GM21723 (cell line): ENCODE data around the gene HTATIP2.
"Not testable (repeated sequence)": the region's sequence is repeated elsewhere in the genome, so short reads cannot be mapped to it uniquely, and the experiment has no call there.

Experiments
- ATAC-seq: cut with Tn5 transposase; IDR thresholded peaks from one replicate; pipeline ENCODE4 v1.9.1; 2021; ENCODE audit warnings: mild to moderate bottlenecking, moderate library complexity; ENCODE audit not compliant: unreplicated experiment

The HTATIP2 gene

DNA sequence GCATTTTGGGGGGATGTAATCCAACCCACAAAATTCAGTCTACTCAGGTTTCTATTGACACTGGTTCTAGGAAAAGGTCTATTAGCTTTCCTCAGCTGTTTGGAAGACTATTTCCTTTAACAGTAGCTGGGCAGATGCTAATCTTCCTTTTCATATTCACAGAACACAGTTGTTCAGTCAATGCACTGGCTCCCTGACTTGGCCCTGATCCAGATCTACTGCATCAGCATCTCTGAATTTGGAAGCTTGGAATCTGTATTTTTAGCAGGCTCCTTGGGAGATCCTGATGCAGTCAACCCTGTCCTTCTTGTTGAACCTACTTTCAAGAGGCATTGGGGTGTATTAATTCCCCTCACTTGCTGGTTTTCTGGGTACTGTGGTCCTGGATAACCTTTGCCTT is 6.3 kb downstream of the HTATIP2 start:
- ATAC-seq = no peak

DNA sequence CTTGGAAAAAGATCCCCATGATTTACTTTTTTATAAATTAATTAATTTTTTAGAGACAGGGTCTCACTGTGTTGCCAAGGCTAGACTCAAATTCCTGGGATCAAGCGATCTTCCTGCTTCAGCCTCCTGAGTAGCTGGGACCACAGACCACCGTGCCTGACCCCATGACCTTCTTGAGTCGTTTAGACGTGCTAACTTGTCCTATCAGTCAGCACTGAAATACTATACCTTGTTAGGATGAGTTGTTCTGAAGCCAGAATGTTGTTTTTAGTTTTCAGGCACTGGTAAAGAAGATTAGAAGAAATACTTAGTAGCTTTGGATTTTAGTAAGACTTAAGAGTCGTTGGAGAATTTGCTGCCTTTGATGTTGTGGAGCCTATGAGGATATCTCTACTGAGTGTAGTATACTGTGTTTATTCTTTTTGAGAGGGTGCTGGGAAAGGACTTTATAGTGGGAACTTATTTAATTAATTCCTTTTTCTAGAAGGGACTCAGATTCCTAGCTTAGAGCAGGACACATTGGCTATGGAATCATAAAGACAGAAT is 8.6 kb downstream of the HTATIP2 start:
- no peak for ATAC-seq

DNA sequence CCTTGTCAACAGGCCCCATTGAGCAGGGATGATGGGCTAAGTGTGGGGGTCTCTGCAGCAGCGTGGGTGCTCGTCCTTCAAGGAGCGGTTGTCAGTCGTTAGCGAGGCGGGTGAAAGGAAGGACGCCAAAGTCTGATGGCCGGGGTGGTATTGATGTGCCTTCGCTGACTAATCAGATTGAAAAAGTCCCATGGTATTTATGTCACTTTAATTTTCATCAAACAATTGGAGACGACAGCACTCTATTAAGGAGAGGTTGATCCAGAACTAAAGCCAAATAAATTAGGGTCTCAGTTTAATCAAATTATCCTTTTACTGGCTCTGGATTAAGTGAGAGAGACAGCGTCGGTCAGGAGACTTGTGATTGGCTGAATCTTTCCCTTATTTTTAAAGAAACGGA is 9.6 kb downstream of the HTATIP2 start:
- ATAC-seq = no peak

DNA sequence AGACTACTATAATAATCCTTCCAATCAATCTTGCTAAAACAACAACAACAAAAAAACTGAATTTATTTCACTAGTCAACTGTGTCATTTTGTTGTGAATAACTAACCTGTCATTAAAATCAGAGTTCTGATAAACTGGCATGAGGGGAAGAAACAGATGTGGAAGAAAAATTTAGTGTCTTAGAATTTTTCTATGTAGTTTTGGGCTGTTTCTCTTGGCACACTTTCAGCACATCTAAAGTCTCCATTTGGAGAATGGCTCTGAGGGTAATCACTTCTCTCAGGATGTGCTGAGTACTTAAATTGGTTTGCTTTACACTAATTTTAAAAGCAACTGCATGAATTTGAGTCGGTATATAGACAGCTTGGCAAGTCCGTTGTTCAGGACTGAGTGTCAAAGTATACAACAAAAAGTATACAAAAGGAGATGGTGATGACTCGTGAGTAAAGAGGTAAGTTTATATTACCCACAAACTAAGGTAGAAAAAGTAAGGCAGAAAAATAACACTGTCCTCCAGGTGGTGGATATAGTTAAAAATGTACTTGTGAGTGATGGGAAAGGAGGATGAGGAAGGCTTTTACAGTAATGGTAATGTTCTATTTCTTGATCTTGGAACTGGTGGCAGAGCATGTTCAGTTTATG is 10.2 kb downstream of the HTATIP2 start:
- ATAC-seq = no peak

DNA sequence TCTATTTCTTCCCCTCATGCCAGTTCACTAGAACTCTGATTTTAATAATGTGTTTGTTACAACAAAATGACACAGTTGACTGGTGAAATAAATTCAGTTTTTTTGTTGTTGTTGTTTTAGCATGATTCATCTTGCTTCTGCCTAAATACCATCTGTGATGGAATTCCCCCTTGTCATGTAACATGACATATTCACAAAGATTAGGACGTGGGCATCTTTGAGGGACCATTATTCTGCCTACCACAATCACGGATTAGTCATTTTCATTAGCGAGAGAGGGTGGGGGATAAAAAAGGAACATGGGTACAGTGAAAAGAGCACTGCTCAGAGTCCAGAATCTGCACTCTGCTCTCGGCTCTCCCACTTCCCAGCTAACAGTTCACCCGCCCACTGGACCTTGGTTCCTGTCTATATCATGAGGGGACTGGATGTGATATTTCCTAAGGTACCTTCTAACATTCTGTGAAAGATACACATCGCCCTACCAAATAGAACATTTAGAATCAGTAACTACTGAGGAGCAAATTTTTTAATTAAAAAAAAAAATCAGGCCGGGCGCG is 11.3 kb downstream of the HTATIP2 start:
- no peak for ATAC-seq

DNA sequence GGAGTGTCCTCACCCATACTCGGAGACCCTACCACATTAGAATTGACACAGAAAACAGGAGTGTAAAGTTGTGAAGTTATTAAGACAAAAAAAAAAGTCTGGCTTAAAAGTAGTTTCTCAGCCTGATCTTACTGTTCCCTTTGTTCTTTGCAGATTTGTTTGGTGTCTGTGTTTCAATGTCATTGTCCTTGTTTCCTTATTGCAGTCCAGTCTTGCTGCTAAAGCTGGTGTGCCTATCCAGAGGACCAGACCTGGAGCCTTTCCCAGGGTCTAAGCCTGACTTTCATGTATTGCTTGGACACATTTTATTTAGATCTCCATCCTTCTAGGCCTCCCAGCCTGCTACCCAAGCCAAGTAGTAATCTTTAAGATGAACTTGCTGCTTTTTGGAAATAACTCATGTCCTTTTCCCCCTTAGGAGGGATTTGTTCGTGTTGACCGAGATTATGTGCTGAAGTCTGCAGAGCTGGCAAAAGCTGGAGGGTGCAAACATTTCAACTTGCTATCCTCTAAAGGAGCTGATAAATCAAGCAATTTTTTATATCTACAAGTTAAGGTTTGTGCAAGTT is 12.7 kb downstream of the HTATIP2 start:
- ATAC-seq = no peak

DNA sequence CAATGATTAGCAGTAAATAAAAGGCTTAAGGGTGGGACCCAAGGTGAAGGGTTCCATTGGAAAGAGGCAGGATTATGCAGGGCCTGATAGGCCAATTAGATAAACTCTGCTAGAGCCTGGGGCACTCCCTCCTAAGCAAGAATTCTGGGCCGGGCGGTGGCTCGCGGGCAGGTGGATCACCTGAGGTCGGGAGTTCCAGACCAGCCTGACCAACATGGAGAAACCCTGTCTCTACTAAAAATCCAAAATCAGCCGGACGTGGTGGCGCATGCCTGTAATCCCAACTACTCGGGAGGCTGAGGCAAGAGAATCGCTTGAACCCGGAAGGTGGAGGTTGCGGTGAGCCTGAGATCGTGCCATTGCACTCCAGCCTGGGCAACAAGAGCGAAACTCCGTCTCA is 22.5 kb downstream of the HTATIP2 start:
- not testable (repeated sequence) for ATAC-seq

DNA sequence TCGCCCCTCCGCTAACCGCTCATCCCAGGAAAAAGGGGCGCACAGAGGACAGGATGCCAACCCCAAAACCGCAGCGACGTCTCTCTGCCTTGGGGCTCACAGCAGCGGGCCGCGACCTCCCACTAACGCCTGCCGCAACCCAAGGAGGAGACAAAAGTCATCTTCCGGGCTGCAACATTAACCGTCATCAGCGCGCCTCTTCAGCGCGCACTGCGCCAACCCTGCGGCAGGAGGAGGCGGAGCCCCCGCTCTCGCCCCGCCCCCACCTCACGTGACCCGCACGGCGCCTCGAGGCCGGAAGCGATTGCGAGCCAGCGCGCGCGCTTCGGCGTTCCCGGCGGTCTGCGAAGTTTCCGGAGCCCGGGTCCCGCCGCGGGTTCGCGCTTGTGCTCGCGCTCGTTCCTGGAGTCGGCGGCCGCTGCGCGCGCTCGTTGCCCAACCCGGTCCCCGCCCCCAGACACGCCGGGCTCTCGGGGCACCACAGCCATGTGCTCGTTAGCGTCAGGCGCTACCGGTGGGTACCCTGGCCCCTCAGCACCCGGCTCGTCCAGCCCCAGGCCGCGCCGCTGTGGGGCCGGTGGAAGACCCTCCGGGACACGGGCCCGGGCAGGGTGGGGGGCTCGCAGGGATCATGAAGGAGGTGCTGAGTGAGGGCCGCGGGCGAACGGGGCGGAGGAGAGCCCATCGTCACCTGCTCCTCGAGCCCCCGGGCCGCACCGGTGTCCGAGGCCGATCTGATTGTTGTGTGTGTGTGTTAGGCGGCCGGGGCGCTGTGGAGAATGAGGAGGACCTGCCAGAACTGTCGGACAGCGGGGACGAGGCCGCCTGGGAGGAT is 24.0 kb downstream of the HTATIP2 start, which contains the start of gene PRMT3:
Gene PRMT3 (plus strand): TSS at position 456 of the 835 bp plus-strand sequence. CDS start 31 bp downstream, at position 487.
- peak; percentile 82 for ATAC-seq

DNA sequence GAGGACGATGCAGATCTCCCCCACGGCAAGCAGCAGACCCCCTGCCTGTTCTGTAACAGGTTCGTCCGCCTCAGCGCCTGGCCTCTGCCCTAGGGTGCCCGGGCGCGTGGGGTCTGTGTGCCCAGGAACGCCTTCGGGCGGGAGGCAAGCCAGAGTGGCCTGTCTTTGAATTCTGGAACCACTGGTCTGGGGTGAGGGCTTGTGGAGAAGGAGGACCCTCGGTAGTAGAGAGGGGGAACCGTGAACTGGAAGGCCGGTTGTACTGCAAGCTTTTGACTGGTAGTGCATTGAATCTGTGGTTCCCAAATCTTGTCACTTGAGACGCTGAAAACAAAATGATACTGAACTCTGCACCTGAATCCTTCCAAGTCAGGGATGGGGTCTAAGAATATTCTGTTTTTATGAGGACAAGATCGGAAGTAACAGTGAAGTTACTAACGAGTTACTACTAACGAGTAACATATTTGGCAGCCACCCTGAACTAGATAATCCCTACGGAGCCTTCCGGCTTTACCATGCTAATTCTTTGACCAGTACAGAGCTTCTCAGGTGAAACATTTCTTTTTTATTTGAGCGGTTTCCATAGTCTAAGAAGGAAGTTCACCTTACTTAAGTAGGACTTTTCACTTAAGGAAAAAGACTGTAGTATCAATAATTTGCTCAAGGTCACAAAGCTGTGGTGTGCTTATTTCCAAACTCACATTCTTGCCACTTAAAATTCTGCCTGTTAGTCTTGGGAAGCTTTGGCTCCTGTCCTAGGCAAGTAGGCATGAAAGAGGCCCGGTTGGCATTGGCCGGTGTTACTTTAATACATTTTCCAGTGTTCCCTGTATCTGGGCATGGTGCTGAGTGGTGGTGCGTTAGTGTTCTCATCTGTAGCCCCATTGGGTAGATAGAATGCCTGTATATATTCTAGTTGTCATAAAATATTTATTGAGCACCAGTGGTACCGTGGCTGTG is 24.9 kb downstream of the HTATIP2 start:
- peak; percentile 24 for ATAC-seq

DNA sequence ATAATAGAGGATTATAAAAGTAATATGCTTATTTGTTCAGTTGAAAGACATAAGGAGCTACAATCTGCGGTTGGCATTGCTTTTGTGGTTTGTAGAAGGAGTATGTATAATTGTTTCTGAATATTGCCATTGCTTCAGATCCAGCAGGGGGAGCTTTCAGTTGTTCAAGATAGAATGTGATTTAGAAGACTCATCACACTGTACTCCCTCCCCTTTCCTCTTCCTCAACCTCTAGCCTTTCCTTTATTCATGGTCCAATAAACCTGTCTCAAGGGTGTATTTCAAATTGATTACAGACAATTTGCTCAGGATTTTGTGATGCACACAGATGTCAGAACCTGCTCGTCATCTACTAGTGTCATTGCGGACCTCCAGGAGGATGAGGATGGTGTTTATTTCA is 33.8 kb downstream of the HTATIP2 start:
- peak; percentile 95 for ATAC-seq

DNA sequence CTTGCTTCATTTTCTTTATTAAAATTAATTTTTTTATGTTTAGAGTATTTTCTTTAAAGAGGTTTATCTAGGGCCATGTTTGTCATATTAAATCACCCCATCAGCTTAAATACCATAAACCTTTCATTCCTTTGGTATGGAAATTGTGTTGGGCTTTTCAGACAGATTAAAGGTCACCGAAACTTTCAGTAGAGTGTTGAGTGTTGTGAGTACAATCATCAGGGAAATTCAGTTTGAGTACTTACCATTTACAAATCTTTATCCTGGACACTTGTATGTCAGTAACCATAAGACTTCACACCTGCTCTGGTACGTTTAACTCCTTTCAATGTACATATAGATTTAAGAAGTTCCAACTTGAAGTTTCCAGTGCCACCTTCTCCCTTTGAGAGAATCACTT is 36.0 kb downstream of the HTATIP2 start:
- no peak for ATAC-seq

DNA sequence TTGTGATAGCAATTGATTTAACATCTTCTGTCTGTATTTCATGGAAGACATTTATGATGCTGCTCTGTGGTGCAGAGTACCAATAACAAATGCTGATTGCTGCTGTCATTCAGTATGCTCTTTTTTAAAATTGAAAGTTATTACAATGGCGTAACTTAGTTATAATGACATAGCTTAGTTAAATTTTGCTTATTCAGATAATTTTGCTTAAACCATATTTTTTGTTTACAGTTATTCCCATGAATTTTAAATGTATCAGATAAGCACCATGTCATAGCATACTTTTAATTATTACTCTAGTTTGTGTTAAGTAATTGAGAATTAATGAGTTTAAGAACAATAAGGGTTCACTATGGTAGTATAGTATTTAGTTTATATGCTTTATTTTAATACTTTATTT is 39.5 kb downstream of the HTATIP2 start:
- no peak for ATAC-seq

DNA sequence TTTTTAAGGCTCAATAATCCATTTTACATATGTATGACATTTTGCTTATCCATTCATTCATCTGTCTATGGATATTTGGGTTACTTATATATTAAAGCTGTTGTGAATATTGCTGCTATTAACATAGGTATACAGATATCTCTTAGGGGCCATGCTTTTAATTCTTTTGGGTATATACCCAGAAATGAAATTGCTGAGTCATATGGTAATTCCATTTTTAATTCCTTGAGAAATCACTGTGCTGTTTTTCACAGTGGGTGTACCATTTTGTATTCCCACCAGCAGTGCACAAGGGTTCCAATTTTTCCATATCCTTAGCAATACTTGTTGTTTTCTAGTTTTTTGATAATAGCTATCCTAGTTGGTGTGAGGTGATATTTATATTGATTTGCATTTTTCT is 43.0 kb downstream of the HTATIP2 start:
- ATAC-seq = no peak

DNA sequence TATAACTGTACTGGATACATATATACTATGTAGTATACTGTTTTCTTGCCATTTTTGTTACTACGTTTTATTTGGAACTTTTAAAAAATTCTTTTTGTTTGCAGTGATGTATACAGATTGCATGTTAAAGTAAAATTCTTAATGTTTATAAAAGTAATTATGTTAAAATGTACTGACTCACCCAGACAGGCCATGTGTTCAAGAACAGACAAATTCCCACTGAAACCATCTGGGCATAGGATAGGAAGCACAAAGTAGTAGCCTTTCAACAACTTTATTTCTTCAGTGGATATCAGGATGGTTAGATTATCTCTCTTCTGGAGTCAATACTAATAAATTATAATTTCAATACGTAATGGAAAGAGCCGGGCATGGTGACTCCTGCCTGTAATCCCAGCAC is 43.8 kb downstream of the HTATIP2 start:
- ATAC-seq = no peak

DNA sequence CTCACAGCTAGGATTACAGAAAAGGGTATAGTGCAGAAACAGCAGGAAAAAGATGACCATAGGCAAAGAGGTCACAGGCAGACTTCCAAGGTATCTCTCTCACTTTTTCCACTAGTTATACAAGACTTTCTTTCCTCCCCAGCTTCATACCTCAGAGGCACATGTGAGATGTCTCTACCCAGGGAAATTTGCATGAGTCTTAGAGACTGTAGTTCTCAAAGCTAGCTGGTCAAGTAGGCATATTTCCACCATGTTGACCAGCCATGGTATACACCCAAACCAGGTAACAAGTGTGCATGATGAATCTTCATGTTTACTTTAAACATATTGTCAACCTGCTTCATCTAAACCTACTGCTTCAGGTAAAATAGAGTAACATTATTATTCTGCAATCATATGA is 51.9 kb downstream of the HTATIP2 start:
- no peak for ATAC-seq

DNA sequence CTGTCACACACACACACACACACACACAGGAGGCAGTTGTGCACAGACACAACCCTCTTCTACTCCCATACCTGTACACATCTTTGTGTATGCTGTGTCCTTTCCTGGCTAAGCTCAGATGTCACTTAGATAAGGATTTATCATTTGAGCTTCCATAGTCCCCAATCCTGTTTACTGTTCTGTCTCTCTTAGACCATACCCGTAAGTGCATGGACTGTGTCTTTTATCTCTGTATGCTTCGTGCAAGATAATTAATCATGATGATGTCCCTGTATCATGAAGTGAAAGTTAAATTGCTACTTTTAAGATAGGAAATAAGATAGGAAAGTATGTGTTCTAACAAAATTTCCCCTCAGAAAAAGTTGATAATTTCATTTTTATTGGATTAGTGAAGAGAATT is 54.3 kb downstream of the HTATIP2 start:
- no peak for ATAC-seq

DNA sequence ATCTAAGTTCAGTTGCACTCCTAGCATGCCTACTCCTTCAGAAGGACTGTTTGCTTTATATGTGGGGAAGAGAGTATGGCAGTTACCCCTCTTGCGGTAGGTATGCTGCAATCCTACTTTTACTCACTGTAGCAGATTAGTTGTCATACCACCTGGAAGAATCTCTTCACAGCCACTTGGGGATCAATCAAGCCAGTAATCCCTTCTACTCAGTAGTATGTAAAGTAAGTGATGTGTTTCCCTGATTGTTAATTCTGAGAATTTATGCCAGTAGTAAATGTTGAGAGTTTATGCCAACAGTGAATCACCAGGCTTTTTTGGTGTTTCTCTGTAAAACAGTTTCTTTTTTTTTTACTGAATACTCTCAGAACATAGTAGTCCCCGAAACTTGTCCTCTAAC is 58.4 kb downstream of the HTATIP2 start:
- ATAC-seq = no peak

DNA sequence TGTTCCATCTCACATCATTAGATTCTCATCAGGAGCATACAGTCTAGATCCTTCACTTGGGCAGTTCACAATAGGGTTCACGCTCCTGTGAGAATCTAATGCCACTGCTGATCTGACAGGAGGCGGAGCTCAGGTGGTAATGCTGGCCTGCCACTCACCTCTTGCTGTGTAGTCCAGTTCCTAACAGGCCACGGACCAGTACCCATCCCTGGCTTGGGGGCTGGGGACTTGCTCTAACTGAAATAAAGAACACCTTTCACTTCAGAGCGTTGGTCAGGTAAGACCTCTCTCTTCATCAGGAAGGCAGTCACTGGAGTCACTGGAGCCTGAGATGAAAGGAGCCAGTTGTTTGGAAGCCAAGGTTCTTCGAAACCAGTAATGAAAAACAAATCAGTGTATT is 65.7 kb downstream of the HTATIP2 start:
- ATAC-seq = no peak
